Astrocyte of the spinal cord (primary cell): ENCODE measurements around the gene CLDN10.
"Not testable (repeated sequence)": the region's sequence is repeated elsewhere in the genome, so short reads cannot be mapped to it uniquely, and the experiment has no call there.

Experiments
- DNase-seq: peaks from one replicate; pipeline ENCODE4 v3.0.0; 2011; ENCODE audit warnings: low read depth, low spot score
- H3K4me3 ChIP-seq: 2 replicates; pipeline ENCODE4 v1.5.1; 2011; ENCODE audit warnings: low read depth, mild to moderate bottlenecking, low read length, moderate library complexity
- in situ Hi-C: cut with HindIII; loops from 2 replicates; pipeline ENCODE4 v1.10.0; 2017; ENCODE audit warnings: low sequenced_read_pairs
- TF ChIP-seq, protein P1 (sequence below): IDR thresholded peaks from 2 replicates; pipeline ENCODE4 v1.5.1; 2012; ENCODE audit warnings: low read depth, mild to moderate bottlenecking, low read length, inconsistent platforms

Gene CLDN10

DNA sequence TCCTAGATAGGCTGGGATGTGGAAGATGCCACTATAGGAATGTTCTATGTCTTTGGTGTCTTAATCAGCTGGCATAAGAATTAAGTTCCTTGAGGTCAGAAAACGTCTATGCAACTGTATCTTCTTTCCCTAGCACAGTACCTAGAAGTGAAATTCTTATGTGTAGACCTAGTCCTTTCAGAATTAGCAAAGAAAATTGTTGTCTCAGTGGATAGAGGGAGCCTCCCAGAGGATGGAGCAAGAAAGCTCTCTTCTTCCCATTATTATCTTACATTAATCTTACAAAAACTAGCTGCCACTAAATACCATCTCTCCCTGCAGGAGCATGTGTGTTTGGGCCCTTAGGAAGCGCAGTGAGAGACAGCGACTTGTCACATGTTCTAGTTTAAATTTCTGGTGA, 11.6 kb downstream of the CLDN10 start:
- in situ Hi-C loops: no loop called here
- TF ChIP-seq, protein P1, sequence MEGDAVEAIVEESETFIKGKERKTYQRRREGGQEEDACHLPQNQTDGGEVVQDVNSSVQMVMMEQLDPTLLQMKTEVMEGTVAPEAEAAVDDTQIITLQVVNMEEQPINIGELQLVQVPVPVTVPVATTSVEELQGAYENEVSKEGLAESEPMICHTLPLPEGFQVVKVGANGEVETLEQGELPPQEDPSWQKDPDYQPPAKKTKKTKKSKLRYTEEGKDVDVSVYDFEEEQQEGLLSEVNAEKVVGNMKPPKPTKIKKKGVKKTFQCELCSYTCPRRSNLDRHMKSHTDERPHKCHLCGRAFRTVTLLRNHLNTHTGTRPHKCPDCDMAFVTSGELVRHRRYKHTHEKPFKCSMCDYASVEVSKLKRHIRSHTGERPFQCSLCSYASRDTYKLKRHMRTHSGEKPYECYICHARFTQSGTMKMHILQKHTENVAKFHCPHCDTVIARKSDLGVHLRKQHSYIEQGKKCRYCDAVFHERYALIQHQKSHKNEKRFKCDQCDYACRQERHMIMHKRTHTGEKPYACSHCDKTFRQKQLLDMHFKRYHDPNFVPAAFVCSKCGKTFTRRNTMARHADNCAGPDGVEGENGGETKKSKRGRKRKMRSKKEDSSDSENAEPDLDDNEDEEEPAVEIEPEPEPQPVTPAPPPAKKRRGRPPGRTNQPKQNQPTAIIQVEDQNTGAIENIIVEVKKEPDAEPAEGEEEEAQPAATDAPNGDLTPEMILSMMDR: no peak
- DNase-seq: peak; percentile 18

DNA sequence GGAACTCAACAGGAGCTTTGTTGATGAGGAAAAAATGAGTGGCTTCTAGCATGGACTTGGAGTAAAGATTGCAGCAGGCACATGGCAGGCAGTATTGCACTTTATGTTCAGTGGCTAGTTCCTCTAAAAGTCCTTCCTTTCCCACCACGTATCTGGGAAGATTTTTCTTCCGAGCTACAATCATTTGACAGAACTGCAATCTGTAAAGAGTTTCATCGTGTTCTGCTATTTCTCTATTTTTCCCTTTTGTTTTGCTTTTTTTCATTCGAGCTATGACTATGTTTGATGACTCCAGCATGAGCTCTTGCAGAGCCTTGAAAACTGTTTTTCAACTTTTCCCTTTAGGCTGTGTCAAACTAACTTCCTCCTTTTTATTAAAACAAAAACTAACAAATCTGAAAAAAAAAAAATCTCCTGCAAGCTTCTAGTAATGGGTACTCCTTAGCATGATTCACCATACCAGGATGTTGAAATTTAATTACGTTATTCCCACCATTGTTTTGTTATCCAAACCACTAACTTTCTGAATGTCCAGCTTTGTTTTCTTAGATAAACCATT, 12.3 kb downstream of the CLDN10 start:
- TF ChIP-seq, protein P1: no peak
- peak; percentile 62 for DNase-seq
- in situ Hi-C loops: no loop called here
- no peak overlapping the region for H3K4me3 ChIP-seq

More for the DNA sequence above, 11.6 kb downstream of the CLDN10 start:
- H3K4me3 ChIP-seq: no peak overlapping the region

DNA sequence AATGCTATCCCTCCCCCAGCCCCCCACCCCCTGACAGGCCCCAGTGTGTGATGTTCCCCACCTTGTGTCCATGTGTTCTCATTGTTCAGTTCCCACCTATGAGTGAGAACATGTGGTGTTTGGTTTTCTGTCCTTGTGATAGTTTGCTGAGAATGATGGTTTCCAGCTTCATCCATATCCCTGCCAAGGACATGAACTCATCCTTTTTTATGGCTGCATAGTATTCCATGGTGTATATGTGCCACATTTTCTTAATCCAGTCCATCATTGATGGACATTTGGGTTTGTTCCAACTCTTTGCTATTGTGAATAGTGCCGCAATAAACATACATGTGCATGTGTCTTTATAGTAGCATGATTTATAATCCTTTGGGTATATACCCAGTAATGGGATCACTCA, 13.2 kb downstream of the CLDN10 start:
- in situ Hi-C loops, DNase-seq, H3K4me3 ChIP-seq: not testable (repeated sequence)

DNA sequence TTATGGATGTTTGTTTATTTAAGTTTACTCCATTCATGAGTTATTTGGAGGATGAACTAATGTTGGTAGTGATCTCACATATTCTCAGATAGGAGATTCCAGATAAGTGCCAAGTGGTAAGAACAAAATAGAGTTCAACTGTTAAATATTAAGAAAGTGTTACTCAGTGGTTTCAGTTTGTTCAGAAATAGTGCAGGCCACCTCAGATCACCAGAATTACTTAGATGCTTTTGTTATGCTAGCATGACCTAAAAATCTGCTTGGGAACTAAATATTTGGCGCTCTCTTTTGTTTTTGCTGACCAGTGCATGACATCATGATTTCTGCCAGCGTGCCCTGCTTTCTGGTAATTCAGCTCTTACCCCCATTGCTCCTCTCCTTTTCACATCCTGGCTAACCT, 15.6 kb downstream of the CLDN10 start:
- no peak overlapping the region for H3K4me3 ChIP-seq
- no peak for DNase-seq
- in situ Hi-C loops: no loop called here
- TF ChIP-seq, protein P1: no peak

DNA sequence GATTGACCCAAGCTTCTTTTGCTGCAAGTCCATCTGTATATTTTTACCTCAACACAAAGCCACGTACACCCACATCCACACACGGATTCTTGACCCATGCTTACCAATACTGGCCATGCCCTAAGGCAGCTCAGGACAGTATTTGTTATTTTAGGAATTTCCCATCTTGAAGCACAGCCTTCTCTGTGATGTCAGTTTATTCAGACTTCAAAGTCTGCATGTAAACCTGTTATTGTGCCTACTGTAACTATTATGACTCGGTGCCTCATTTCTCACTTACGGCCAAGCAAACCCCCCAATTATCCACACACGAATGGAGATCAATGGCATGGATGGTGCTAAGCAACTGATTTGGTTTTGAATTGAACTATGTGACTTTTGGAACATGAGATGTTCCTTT, 17.5 kb downstream of the CLDN10 start:
- DNase-seq: no peak
- in situ Hi-C loops: no loop called here

DNA sequence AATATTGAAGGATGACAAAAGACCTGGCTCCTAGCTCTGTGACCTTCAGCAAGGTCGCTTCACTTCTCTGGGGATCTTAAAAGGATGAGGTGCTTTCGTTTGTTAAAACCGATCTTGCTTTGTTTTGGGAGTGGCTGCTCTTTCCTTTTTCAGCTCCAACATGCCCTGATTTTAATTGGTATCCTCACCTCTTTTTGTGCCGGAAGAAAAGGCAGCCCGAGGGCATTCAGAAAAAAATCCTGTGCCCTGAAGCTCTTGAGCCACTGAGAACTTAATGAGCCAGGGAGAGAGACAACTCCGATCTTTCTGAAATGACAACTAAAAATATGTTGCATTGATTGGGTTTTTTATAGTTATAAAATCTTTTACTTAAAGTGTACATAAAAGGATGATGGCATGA, 19.4 kb downstream of the CLDN10 start:
- H3K4me3 ChIP-seq: no peak overlapping the region
- TF ChIP-seq, protein P1: no peak
- no peak for DNase-seq
- in situ Hi-C loops: no loop called here

More for the DNA sequence above, 17.5 kb downstream of the CLDN10 start:
- TF ChIP-seq, protein P1: no peak
- H3K4me3 ChIP-seq: no peak overlapping the region

DNA sequence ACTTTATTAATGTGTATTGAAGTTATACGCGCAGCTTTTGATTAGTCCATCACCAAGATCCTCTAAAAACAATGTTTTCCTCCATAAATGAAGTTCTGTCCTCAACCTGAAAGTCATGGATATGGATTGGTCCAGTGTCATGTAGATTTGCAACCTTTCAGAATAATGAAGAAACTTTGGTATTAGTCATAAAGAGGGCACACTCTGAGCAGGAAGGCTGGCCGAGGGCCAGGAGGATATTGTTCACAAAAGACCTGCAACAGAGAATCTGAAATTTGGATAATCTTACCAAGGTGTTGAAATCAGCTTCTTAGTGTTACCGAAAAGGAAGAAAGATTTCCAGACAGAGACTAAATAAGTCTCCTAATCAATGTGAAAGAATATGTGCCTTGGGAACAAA, 20.7 kb downstream of the CLDN10 start:
- in situ Hi-C loops: no loop called here
- no peak overlapping the region for H3K4me3 ChIP-seq
- peak; percentile 13 for DNase-seq
- TF ChIP-seq, protein P1: no peak
